ENCODE results near the gene ERMN.
"Not testable (repeated sequence)": the region's sequence is repeated elsewhere in the genome, so short reads cannot be mapped to it uniquely, and the experiment has no call there.

Gene ERMN
- 8.0 to 15.6 (median 12.3) reads per million in 4 donors for total RNA-seq

GRCh38 chr2:157325786-157326185, at the start of gene ERMN:
Gene ERMN, minus strand, starts transcription at chr2:157325824. Its CDS starts 182 bp downstream, at chr2:157325642.
- DNase-seq: no peak

GRCh38 chr2:157375384-157375783, 49.8 kb upstream of the ERMN start:
- no peak for DNase-seq

- not testable (repeated sequence) for DNase-seq
These were observed 42.9 kb upstream of the ERMN start for GRCh38 chr2:157368508-157368907.

- DNase-seq: no peak
These were observed 42.1 kb upstream of the ERMN start for GRCh38 chr2:157367704-157368103.

- DNase-seq: no peak
These were observed 38.8 kb upstream of the ERMN start for GRCh38 chr2:157364257-157364974.

GRCh38 chr2:157363612-157364101, 38.0 kb upstream of the ERMN start:
- DNase-seq: no peak

GRCh38 chr2:157362627-157363026, 37.0 kb upstream of the ERMN start:
- DNase-seq: no peak

GRCh38 chr2:157361526-157361925, 35.9 kb upstream of the ERMN start:
- no peak for DNase-seq

- no peak for DNase-seq
These were observed 34.0 kb upstream of the ERMN start for GRCh38 chr2:157359628-157360027.

GRCh38 chr2:157355618-157356017, 30.0 kb upstream of the ERMN start:
- DNase-seq: no peak

GRCh38 chr2:157349949-157350515, 24.4 kb upstream of the ERMN start:
- no peak for DNase-seq

GRCh38 chr2:157348291-157348921, 22.8 kb upstream of the ERMN start:
- no peak for DNase-seq

GRCh38 chr2:157345647-157346389, 20.2 kb upstream of the ERMN start:
- no peak for DNase-seq

GRCh38 chr2:157341381-157341780, 15.8 kb upstream of the ERMN start:
- not testable (repeated sequence) for DNase-seq

GRCh38 chr2:157339965-157340655, 14.5 kb upstream of the ERMN start:
- DNase-seq: no peak

- no peak for DNase-seq
These were observed 12.4 kb upstream of the ERMN start for GRCh38 chr2:157337978-157338377.

GRCh38 chr2:157336137-157337010, 10.8 kb upstream of the ERMN start:
- peak in 3 of 5 donors; percentile 30 to 57 (median 38) for DNase-seq

- no peak for DNase-seq
These were observed 9.2 kb upstream of the ERMN start for GRCh38 chr2:157334797-157335196.

- DNase-seq: no peak
These were observed 8.7 kb upstream of the ERMN start for GRCh38 chr2:157334335-157334734.

- DNase-seq: peak in 1 of 5 donors; percentile 32
These were observed 7.9 kb upstream of the ERMN start for GRCh38 chr2:157333304-157334047.

- DNase-seq: no peak
These were observed 3.9 kb upstream of the ERMN start for GRCh38 chr2:157329524-157329923.

Data from T-helper 1 cell (primary cell).